T-helper 1 cell treated with Interleukin-12 subunit alpha and Interleukin-12 subunit beta and Interleukin-4 antibody, amounts not matched to agents 30 μg/mL and 1 μg/mL, for 36 hours (primary cell): ENCODE measurements around the gene NFIX.

Source experiments
- H3K27ac Mint-ChIP-seq: one replicate; pipeline ENCODE4 v1.8.0; 2021; ENCODE audit warnings: mild to moderate bottlenecking, mixed read lengths
- H3K27me3 Mint-ChIP-seq: one replicate; pipeline ENCODE4 v1.8.0; 2021; ENCODE audit warnings: low read depth, mixed read lengths
- H3K36me3 Mint-ChIP-seq: one replicate; pipeline ENCODE4 v1.8.0; 2021; ENCODE audit warnings: low read depth, mixed read lengths
- H3K4me1 Mint-ChIP-seq: one replicate; pipeline ENCODE4 v1.8.0; 2021; ENCODE audit warnings: low read depth, mixed read lengths
- H3K4me3 Mint-ChIP-seq: one replicate; pipeline ENCODE4 v1.8.0; 2021; ENCODE audit warnings: mild to moderate bottlenecking, moderate library complexity, mixed read lengths
- H3K9me3 Mint-ChIP-seq: one replicate; pipeline ENCODE4 v1.8.0; 2021; ENCODE audit warnings: mixed read lengths

The NFIX gene

DNA sequence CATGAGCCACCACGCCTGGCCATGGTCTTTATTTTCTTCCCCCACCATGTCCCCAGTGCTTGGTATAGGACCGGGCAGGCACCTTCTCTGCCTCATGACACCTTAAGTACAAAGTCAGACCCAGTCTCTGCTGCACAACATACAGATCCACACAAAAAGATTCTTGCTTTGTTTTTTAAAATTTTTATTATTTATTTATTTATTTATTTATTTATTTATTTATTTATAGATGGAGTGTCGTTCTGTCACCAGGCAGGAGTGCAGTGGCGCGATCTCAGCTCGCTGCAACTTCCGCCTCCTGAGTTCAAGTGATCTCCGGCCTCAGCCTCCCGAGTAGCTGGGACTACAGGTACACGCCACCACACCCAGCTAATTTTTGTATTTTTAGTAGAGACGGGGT, 2.5 kb upstream of the NFIX start:
- no peaks in the 10 kb centered on the region for H3K36me3 Mint-ChIP-seq
- H3K4me1 Mint-ChIP-seq: peaks cover 5% of the 10 kb centered on the region
- no peak overlapping the region for H3K27ac Mint-ChIP-seq
- peaks cover 43% of the 10 kb centered on the region for H3K27me3 Mint-ChIP-seq
- no peaks in the 10 kb centered on the region for H3K9me3 Mint-ChIP-seq
- H3K4me3 Mint-ChIP-seq: no peak overlapping the region

DNA sequence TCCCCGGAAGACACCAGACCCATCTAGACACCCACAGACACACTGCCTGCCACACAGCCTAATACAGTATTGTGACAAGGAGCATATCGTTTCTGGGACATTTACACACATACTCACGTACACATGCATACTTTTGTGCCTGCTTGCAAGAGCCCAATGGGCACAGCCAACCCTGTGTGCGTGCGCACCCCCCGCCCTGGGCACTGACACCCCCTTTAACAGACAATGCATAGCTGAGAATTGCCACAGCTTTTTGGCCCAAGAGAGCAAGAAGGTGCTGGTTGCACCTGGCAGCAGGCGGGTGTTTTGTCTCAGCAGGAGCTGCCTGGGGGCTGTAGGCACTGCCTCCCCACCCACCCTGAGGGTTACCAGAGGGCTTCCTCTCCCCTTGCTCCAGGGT, 1.7 kb upstream of the NFIX start:
- no peak overlapping the region for H3K27ac Mint-ChIP-seq
- no peak overlapping the region for H3K4me3 Mint-ChIP-seq
- peaks cover 5% of the 10 kb centered on the region for H3K4me1 Mint-ChIP-seq
- no peaks in the 10 kb centered on the region for H3K9me3 Mint-ChIP-seq
- peaks cover 50% of the 10 kb centered on the region for H3K27me3 Mint-ChIP-seq
- no peaks in the 10 kb centered on the region for H3K36me3 Mint-ChIP-seq

DNA sequence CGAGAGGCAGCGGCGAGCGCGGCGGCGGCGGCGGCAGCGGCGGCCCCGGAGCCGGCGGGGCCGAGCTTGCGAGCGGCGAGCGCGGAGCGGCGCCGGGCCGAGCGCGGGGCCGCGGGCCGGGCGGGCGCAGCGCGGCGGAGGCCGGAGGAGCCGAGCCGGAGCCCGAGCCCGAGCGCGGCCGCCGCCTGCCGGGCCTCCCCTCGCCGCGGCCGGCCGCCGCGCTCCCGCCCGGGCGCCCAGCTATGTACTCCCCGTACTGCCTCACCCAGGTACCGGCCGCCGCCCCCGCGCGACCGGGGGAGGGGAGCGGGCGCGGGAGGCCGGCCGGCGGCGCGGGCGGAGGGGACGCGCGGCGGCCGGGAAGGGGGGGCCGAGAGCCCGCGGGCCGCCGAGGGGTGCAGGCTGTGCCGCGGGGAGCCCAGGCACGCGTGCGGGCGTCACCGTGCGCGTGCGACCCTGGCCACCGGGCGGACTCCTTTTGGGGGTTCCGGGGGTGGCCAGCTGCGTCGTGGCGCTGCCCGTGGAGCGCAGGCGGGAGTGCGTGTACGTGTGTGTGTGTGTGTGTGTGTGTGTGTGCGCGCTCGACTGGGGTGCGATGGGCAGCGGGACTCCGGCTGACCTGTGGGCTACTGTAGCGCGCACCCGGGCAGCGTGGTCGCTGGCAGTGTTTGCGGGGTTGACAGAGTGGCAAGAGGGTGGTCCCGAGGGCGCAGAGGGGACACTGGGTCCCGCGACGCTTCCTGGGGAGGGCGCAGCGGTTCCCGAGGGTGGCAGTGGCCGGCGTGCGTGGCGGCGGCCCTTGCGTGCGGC, 526 bp downstream of the NFIX start:
- H3K9me3 Mint-ChIP-seq: no peaks in the 10 kb centered on the region
- H3K4me1 Mint-ChIP-seq: peaks cover 5% of the 10 kb centered on the region
- no peak overlapping the region for H3K27ac Mint-ChIP-seq
- peaks cover 52% of the 10 kb centered on the region for H3K27me3 Mint-ChIP-seq
- H3K4me3 Mint-ChIP-seq: no peak overlapping the region
- no peaks in the 10 kb centered on the region for H3K36me3 Mint-ChIP-seq

DNA sequence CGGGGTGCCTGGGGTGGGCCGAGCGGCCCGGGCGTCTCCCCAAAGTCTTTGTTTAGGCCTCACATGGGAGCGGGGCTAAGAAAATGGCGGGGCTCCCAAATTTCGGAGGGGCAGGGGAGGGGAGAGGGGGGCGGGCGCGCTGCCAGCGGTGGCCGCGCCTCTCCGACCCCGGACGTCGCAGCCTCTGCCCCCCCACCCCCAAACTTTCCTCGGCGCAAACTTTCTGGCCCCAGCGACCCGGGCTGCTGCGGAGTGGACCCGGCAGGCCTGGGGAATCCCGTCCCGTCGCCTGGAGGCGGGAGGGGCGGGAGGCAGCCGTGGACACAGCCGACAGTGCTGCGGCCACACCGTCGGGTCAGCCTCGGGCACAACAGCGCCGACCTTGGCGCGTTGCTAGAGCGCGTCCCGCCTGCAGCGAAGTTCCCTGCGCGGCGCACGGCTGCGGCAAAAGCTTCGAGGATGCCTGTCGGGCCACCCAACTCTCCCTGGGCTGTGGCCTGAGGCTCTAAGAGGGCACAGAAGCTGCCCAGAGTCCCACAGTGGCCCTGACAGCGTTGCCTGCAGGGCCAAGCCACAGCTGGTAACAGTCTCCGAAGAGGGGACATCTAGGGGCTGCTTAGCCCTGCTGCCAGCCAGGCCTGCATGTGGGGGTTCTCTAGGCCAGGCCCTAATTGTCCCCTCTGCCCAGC, 1.3 kb downstream of the NFIX start:
- H3K4me3 Mint-ChIP-seq: no peak overlapping the region
- H3K36me3 Mint-ChIP-seq: no peaks in the 10 kb centered on the region
- H3K4me1 Mint-ChIP-seq: peaks cover 5% of the 10 kb centered on the region

DNA sequence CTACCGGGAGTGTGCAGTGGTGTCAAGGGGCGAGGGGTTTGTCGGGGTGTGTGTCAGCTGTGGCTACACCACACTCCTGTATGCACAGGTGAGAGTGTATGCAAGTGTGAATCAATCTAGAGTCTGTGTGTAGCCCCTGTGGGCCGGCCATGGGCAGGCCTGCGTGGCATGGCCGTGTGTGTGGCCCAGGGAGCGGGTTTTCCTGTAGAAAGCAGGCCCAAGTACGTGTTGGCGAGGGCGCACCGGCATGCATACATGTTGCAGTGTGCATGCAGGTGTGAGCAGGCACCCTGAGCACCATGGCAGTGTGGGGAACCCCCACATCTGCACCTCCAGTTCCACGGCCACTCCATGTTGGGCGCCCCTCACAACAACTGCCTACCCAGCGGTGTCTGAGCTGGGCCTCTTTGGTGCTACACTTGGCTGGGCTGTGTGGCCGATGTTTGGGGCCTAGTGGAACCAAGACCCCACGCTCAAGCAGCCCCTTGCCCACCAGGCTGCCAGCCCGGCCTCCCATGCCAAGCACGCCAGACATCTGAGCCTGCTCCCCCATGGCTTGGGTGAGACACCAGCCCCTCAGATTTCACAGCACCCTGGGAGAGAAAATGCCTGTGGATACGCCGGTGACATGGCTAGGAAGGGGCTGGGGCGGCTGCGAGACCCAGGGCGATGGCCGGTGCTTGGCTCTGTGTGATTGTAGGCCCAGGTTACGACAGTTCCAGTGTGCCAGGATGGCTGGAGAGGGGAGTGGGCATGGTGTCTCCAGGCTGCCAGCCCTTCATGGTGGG, 2.1 kb downstream of the NFIX start:
- no peak overlapping the region for H3K27ac Mint-ChIP-seq
- H3K27me3 Mint-ChIP-seq: peaks cover 46% of the 10 kb centered on the region
- H3K4me1 Mint-ChIP-seq: peaks cover 5% of the 10 kb centered on the region
- no peaks in the 10 kb centered on the region for H3K9me3 Mint-ChIP-seq
- H3K4me3 Mint-ChIP-seq: no peak overlapping the region
- no peaks in the 10 kb centered on the region for H3K36me3 Mint-ChIP-seq

More for the DNA sequence above, 1.3 kb downstream of the NFIX start:
- H3K27ac Mint-ChIP-seq: no peak overlapping the region
- H3K27me3 Mint-ChIP-seq: peaks cover 46% of the 10 kb centered on the region
- H3K9me3 Mint-ChIP-seq: no peaks in the 10 kb centered on the region

DNA sequence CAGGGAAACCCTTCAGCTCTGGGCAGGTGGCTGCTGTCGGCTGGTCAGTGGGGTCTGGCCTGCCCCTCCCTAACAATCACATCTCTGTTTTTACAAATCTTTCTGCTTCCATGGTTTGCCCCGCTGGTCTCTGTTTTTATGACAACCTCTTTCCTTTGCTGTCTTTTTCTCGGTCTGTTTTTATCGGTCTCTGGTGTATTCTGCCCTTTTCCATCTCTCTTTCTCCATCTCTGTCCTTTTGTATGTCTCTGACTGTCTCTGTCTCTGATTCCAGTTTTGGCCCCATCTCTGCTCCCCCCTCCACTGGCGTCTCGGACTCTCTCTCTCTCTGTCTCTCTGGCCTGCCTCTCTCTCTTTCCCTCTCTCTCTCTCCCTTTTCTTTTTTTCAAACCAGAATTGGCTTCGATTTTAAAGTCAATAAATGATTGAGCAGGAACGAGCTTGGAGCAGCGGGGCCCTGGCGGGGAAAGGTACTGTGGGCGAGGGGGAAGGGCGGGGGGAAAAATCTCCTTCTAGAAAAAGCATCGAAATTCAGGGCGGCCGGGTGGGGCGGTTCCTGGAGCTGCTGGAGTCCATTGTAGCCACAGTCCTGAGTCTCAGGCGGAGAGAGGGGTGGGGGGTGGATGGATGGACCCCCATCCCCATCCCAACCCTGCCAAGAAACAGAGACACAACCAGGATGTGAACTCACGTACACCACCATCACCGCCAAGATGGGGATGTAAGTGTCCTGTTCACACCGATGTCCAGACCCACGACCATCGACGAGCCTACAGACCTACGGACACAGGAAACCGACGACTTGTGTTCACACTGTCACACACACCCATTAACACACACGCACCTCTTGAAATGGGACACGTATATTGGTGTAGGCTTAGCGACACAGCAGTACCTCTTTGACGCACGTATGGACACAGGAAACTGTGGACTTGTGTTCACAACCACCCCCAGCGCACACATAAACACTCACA, 3.0 kb downstream of the NFIX start:
- Mint-ChIP-seq H3K4me3 (peak overlapping the region; percentile 40), H3K36me3 (no peaks in the 10 kb centered on the region), H3K27ac (no peak overlapping the region), H3K9me3 (no peaks in the 10 kb centered on the region), H3K27me3 (peaks cover 44% of the 10 kb centered on the region), H3K4me1 (peaks cover 5% of the 10 kb centered on the region)

DNA sequence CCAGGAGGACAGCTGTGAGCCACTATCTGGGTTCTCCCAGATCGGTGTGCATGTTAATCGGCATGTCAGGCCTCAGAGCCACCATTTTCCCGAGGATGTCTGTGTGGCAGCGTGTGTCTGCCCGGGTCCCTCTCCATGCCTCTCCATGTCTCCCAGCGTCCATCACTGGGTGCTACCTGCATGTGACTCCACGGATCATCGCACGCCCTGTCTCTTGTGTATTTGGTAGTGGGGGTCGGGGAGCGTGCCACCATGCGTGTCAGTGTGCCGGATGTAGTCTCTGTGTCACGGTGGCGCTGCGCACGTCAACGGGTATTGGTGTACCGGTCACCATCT, 5.9 kb downstream of the NFIX start:
- no peaks in the 10 kb centered on the region for H3K36me3 Mint-ChIP-seq
- H3K27ac Mint-ChIP-seq: no peak overlapping the region
- H3K27me3 Mint-ChIP-seq: peaks cover 26% of the 10 kb centered on the region
- no peaks in the 10 kb centered on the region for H3K4me1 Mint-ChIP-seq
- no peak overlapping the region for H3K4me3 Mint-ChIP-seq
- no peaks in the 10 kb centered on the region for H3K9me3 Mint-ChIP-seq

DNA sequence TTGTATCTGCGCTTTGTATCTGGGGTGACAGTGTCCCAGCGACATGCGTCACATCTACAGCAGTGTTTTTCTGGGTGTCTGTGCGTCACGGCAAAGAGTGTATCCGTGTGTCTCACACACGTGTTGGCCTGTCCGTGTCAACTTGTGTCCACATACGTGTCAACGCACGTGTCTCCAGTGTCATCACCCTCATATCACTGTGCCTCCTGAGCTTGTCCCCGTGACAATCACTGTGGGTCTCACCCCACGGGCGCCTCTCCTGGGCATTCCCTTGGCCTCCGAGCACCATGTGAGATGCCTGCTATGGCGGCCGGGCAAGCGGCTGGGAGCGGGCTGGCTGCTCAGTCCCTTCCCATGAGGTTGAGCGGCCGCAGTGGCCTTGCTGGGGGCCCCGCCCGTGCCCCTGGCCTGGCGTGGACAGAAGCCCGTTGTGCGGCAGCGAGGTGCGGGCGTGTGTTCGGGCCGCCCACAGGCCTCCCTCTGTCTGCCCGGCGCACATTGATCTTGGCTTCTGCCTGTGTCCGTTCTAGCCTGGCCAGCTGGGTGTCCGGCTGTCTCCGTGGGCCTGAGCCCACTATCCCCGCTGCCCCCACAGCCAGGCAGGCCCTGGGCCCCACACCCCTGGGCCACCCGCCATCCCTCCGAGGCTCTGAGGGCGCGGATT, 6.4 kb downstream of the NFIX start:
- H3K4me1 Mint-ChIP-seq: no peaks in the 10 kb centered on the region
- no peaks in the 10 kb centered on the region for H3K9me3 Mint-ChIP-seq
- no peak overlapping the region for H3K4me3 Mint-ChIP-seq
- H3K27ac Mint-ChIP-seq: no peak overlapping the region
- no peaks in the 10 kb centered on the region for H3K36me3 Mint-ChIP-seq
- peaks cover 25% of the 10 kb centered on the region for H3K27me3 Mint-ChIP-seq

DNA sequence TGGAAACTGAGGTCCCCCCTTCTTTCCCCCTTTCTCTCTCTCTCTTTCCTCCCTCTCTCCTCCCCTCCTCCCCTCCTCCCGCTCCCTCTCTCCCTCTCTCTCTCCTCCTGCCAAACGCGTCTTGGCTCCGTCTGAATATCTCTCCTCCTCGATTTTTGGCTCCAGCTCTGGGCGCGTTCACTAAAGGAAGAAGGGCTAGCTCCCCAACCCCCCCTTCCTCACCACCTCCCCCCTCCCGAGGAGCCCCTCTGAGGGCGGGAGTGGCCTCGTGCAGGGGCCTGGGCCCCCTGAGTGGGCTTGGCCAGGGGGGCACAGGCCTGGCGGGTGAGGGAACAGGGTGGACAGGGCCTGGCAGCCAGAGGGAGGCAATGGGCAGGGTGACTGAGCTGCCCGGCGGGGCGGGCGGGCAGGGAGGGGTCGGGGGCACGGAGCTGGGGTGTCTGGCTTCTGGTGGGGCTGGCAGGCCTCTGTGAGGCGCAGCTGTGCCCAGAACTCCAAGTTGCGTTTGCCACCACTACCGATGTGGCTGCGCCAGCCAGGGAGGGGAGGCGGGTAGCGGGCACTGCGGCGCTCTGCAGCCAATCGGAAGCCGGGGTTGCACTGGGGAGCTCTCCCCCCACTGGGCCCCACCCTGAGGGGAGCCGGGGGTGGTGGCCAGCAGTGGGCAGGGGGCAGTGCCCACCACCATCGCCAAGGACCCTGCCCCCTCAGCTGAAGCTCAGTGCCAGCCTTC, 7.1 kb downstream of the NFIX start:
- no peaks in the 10 kb centered on the region for H3K4me1 Mint-ChIP-seq
- no peak overlapping the region for H3K27ac Mint-ChIP-seq
- H3K4me3 Mint-ChIP-seq: no peak overlapping the region
- peaks cover 18% of the 10 kb centered on the region for H3K27me3 Mint-ChIP-seq
- no peaks in the 10 kb centered on the region for H3K9me3 Mint-ChIP-seq
- no peaks in the 10 kb centered on the region for H3K36me3 Mint-ChIP-seq

DNA sequence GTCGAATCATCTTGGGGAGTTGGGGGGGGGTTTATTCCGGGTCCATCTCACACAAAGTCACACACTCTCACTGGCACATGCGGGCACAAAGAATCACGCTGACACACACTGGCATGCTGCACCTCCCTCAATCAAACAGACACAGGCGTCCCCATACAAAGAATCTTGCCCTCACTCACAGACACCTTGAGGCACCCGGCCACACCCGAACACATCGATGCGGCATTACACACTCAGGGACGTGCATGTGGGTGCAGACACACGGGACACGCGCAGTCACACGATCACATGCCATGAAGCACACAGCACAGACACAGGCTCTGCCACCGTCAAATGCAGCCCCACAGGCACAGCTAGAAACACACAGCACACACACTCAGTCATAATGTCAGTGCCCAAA, 7.8 kb downstream of the NFIX start:
- H3K9me3 Mint-ChIP-seq: no peaks in the 10 kb centered on the region
- H3K27me3 Mint-ChIP-seq: peaks cover 11% of the 10 kb centered on the region
- no peak overlapping the region for H3K27ac Mint-ChIP-seq
- H3K36me3 Mint-ChIP-seq: no peaks in the 10 kb centered on the region
- no peak overlapping the region for H3K4me3 Mint-ChIP-seq
- no peaks in the 10 kb centered on the region for H3K4me1 Mint-ChIP-seq

DNA sequence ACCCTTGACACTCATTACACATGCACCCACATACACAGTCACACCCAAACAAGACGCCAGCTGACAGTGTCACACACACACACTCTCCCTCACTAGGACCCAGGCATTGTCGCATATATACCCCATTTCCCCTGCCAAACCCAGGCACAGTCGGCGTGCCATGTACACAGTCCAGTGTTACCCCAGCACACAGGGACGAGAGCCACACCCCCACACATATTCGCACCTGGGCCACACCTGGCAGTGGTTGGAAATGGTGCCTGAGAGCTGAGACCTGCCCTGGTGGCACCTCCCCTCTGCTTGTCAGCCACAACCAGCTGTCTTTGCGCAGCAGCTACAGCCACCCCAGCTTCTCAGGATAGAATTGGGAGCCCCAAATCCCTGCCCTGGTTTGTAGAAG, 9.0 kb downstream of the NFIX start:
- Mint-ChIP-seq H3K4me1 (no peaks in the 10 kb centered on the region), H3K27ac (no peak overlapping the region), H3K9me3 (no peaks in the 10 kb centered on the region), H3K27me3 (peaks cover 13% of the 10 kb centered on the region), H3K4me3 (no peak overlapping the region), H3K36me3 (no peaks in the 10 kb centered on the region)

DNA sequence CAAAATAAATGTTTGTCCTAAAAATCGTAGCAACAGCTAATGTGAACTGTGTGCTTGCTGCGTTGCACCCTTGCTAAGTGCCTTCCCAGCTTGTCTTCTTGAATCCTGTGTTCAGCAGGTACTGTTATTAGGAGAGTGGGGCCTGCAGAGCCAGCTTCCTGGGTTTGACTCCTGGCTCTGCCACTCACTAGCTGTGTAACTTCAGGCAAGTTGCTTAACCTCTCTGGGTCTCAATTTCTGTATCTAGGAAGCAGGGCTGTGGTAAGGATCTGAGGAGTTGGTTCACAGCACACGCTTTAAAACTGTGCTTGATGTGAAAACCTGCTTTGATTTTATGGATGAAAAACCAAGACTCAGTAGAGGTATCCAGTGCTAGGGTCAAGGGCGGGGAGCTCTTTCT, 10.0 kb downstream of the NFIX start:
- peaks cover 19% of the 10 kb centered on the region for H3K27me3 Mint-ChIP-seq
- no peak overlapping the region for H3K27ac Mint-ChIP-seq
- H3K36me3 Mint-ChIP-seq: no peaks in the 10 kb centered on the region
- H3K4me1 Mint-ChIP-seq: no peaks in the 10 kb centered on the region
- H3K4me3 Mint-ChIP-seq: no peak overlapping the region
- H3K9me3 Mint-ChIP-seq: no peaks in the 10 kb centered on the region

DNA sequence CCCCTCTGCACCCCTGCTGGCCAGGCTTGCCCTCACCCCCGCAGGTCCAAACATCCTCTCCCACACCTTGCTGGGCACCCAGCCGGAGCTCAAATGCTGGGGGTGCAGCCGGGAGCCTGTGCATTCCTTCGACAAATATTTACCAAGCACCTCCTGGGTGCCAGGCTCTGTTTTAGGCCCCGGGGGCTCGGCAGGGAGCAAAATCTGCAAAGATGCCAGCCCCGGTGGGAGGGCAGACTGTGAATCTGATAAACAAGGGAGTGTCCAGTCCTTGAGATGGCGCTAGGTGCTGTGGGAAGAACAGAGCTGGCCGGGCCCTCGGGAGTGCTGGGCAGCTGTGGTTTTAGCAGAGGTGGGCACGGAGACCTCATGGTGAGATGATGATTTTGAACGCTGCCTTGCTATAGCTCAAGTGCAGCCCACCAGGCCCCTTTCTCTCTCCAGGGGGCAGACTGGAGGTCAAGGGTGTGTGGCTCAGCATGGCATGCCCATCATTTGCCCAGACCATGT, 10.6 kb downstream of the NFIX start:
- H3K9me3 Mint-ChIP-seq: no peaks in the 10 kb centered on the region
- H3K4me1 Mint-ChIP-seq: no peaks in the 10 kb centered on the region
- H3K27ac Mint-ChIP-seq: no peak overlapping the region
- H3K4me3 Mint-ChIP-seq: no peak overlapping the region
- peaks cover 26% of the 10 kb centered on the region for H3K27me3 Mint-ChIP-seq
- H3K36me3 Mint-ChIP-seq: no peaks in the 10 kb centered on the region
